Measurements from ENCODE around the gene CCDC92.

Gene CCDC92

DNA sequence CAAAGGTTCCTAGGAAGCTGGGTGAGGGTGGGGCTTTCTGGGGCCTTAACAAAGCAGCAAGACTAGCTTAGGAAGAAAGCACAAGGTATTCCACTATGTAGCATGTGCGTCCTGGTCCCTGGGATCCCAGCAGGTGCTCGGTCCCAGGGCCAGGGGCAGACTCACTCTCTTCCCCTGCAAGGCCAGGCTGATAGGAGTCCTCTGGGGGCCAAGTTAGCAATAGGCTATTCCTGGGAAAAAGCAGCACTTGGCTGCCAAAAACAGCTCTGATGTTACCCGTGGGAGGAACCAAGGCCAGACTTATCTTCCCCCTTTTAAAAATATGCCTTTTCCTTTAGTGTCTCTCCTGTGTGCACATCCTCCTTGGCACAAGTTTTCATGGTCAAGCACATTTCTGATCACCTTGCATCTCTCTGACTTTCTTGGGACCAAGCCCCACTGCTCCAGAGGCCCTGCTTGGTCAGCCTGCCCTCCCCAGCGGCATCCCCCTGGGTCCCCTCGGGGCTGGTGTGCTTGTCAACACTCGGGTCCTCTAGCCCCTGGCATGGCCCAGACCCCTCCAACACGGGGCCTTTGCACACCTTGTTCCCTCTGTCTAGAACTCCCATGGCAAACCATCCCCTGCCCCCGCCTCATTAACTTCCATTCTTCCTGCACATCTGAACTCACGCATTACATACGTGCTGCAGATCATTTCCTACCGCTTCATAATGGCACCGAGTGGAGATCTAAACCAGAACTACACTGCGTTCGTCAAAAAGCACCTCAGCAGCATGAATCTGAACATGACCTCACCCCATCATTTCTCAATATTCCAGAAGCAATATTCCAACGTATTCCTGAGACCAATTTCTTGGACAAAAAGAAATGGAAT, 21.9 kb downstream of the CCDC92 start (continued):
- TF ChIP-seq, protein P1, sequence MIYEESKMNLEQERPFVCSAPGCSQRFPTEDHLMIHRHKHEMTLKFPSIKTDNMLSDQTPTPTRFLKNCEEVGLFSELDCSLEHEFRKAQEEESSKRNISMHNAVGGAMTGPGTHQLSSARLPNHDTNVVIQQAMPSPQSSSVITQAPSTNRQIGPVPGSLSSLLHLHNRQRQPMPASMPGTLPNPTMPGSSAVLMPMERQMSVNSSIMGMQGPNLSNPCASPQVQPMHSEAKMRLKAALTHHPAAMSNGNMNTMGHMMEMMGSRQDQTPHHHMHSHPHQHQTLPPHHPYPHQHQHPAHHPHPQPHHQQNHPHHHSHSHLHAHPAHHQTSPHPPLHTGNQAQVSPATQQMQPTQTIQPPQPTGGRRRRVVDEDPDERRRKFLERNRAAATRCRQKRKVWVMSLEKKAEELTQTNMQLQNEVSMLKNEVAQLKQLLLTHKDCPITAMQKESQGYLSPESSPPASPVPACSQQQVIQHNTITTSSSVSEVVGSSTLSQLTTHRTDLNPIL (CRISPR knock-in tag; IDR thresholded peaks at IDR 0.05; ENCODE audit: low read depth), result no peak
- TF ChIP-seq PPARA (CRISPR knock-in tag; IDR thresholded peaks at IDR 0.05; ENCODE audit: borderline replicate concordance), result no peak
- TF ChIP-seq, protein P2, sequence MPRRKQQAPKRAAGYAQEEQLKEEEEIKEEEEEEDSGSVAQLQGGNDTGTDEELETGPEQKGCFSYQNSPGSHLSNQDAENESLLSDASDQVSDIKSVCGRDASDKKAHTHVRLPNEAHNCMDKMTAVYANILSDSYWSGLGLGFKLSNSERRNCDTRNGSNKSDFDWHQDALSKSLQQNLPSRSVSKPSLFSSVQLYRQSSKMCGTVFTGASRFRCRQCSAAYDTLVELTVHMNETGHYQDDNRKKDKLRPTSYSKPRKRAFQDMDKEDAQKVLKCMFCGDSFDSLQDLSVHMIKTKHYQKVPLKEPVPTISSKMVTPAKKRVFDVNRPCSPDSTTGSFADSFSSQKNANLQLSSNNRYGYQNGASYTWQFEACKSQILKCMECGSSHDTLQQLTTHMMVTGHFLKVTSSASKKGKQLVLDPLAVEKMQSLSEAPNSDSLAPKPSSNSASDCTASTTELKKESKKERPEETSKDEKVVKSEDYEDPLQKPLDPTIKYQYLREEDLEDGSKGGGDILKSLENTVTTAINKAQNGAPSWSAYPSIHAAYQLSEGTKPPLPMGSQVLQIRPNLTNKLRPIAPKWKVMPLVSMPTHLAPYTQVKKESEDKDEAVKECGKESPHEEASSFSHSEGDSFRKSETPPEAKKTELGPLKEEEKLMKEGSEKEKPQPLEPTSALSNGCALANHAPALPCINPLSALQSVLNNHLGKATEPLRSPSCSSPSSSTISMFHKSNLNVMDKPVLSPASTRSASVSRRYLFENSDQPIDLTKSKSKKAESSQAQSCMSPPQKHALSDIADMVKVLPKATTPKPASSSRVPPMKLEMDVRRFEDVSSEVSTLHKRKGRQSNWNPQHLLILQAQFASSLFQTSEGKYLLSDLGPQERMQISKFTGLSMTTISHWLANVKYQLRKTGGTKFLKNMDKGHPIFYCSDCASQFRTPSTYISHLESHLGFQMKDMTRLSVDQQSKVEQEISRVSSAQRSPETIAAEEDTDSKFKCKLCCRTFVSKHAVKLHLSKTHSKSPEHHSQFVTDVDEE (CRISPR knock-in tag; IDR thresholded peaks at IDR 0.05), result no peak
- no peak for TF ChIP-seq BACH2 (CRISPR knock-in tag; IDR thresholded peaks at IDR 0.05; ENCODE audit: borderline replicate concordance)

DNA sequence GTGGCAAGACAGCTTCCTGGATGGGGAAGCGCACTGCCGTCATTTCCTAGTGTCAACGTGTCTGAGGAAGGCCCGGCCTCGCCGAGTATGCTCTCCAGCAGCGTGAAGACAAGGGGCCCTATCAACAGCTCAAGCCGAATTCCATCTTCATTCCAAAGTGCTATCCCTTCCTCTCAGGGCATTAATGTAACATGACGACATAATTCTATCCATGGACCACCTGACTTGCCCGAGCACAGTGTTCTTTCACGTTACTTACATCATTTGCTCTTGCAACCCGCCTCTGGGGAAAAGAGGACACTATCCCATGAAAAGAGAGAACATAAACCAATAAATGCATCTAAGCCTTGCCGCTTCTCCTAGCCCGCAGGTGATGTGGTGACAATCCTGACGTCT, 22.9 kb downstream of the CCDC92 start:
- no peak for ATAC-seq
- TF ChIP-seq, protein P3, sequence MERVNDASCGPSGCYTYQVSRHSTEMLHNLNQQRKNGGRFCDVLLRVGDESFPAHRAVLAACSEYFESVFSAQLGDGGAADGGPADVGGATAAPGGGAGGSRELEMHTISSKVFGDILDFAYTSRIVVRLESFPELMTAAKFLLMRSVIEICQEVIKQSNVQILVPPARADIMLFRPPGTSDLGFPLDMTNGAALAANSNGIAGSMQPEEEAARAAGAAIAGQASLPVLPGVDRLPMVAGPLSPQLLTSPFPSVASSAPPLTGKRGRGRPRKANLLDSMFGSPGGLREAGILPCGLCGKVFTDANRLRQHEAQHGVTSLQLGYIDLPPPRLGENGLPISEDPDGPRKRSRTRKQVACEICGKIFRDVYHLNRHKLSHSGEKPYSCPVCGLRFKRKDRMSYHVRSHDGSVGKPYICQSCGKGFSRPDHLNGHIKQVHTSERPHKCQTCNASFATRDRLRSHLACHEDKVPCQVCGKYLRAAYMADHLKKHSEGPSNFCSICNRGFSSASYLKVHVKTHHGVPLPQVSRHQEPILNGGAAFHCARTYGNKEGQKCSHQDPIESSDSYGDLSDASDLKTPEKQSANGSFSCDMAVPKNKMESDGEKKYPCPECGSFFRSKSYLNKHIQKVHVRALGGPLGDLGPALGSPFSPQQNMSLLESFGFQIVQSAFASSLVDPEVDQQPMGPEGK (CRISPR knock-in tag; IDR thresholded peaks at IDR 0.05; ENCODE audit: borderline replicate concordance), result no peak
- TF ChIP-seq, protein P4, sequence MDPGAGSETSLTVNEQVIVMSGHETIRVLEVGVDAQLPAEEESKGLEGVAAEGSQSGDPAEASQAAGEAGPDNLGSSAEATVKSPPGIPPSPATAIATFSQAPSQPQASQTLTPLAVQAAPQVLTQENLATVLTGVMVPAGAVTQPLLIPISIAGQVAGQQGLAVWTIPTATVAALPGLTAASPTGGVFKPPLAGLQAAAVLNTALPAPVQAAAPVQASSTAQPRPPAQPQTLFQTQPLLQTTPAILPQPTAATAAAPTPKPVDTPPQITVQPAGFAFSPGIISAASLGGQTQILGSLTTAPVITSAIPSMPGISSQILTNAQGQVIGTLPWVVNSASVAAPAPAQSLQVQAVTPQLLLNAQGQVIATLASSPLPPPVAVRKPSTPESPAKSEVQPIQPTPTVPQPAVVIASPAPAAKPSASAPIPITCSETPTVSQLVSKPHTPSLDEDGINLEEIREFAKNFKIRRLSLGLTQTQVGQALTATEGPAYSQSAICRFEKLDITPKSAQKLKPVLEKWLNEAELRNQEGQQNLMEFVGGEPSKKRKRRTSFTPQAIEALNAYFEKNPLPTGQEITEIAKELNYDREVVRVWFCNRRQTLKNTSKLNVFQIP (CRISPR knock-in tag; IDR thresholded peaks at IDR 0.05; ENCODE audit: borderline replicate concordance, low read depth), result no peak
- TF ChIP-seq ESRRG (CRISPR knock-in tag; IDR thresholded peaks at IDR 0.05), result no peak
- no peak for TF ChIP-seq ZC3H10 (CRISPR knock-in tag; IDR thresholded peaks at IDR 0.05)
- TF ChIP-seq, protein P1 (CRISPR knock-in tag; IDR thresholded peaks at IDR 0.05; ENCODE audit: low read depth), result no peak
- TF ChIP-seq, protein P2 (CRISPR knock-in tag; IDR thresholded peaks at IDR 0.05), result no peak
- no peak for TF ChIP-seq ZNF8 (CRISPR knock-in tag; IDR thresholded peaks at IDR 0.05)
- TF ChIP-seq ZFP30 (CRISPR knock-in tag; IDR thresholded peaks at IDR 0.05), result no peak
- no peak for TF ChIP-seq ZNF565 (CRISPR knock-in tag; conservative IDR thresholded peaks at IDR 0.05; ENCODE audit: low read depth)
- TF ChIP-seq ISL1 (CRISPR knock-in tag; IDR thresholded peaks at IDR 0.05), result no peak
- no peak for TF ChIP-seq SNAI2 (CRISPR knock-in tag; IDR thresholded peaks at IDR 0.05)
- TF ChIP-seq ARNTL (CRISPR knock-in tag; IDR thresholded peaks at IDR 0.05; ENCODE audit: borderline replicate concordance, low read depth), result no peak
- no peak for TF ChIP-seq PPARA (CRISPR knock-in tag; IDR thresholded peaks at IDR 0.05; ENCODE audit: borderline replicate concordance)
- TF ChIP-seq RARB (CRISPR knock-in tag; IDR thresholded peaks at IDR 0.05), result no peak
- TF ChIP-seq TOX (CRISPR knock-in tag; IDR thresholded peaks at IDR 0.05; ENCODE audit: borderline replicate concordance), result no peak
- no peak for TF ChIP-seq TCF4 (CRISPR knock-in tag; IDR thresholded peaks at IDR 0.05; ENCODE audit: borderline replicate concordance)
